HepG2 (cell line): ENCODE measurements around the gene ERMARD. TPM values are rescaled to one million over a fixed set of nuclear protein-coding genes. Genes with fewer than 3 reads are reported as not detected.

Experiments
- ARID5B ChIP-seq: IDR thresholded peaks from 2 replicates; pipeline ENCODE4 v1.4.0; 2020; ENCODE audit warnings: mild to moderate bottlenecking, missing genetic modification reagents
- CEBPB ChIP-seq: IDR thresholded peaks from 2 replicates; pipeline ENCODE4 v1.6.1; 2011; ENCODE audit warnings: low read depth, low read length, improper control_type of control experiment, borderline replicate concordance
- HCFC1 ChIP-seq: fragments of 150-350 bp; IDR thresholded peaks from 2 replicates; pipeline ENCODE4 v1.6.1; 2014; ENCODE audit warnings: low read depth, low read length
- NFRKB ChIP-seq: fragments of 450-650 bp; IDR thresholded peaks from 2 replicates; pipeline ENCODE4 v1.6.1; 2017
- RAD21 ChIP-seq: fragments of 450-650 bp; formaldehyde crosslinking; IDR thresholded peaks from 2 replicates; pipeline ENCODE4 v1.5.0; 2020; ENCODE audit warnings: mild to moderate bottlenecking
- RBFOX2 ChIP-seq: fragments of 200-400 bp; formaldehyde crosslinking; IDR thresholded peaks from 2 replicates; pipeline ENCODE4 v1.6.1; 2017; ENCODE audit warnings: low read depth, mild to moderate bottlenecking, low read length
- ZBTB26 ChIP-seq: IDR thresholded peaks from 2 replicates; pipeline ENCODE4 v1.6.1; 2016; ENCODE audit warnings: missing compliant biosample characterization, missing genetic modification reagents, borderline replicate concordance
- ZNF142 ChIP-seq: sonication (generic); formaldehyde crosslinking; IDR thresholded peaks from 2 replicates; pipeline ENCODE4 v1.4.0; 2020; ENCODE audit warnings: missing genetic modification reagents
- ZNF17 ChIP-seq: sonication (generic); formaldehyde crosslinking; IDR thresholded peaks from 2 replicates; pipeline ENCODE4 v1.5.0; 2020; ENCODE audit warnings: mild to moderate bottlenecking, missing genetic modification reagents
- ZNF296 ChIP-seq: sonication (generic); formaldehyde crosslinking; conservative IDR thresholded peaks from 2 replicates; pipeline ENCODE4 v1.5.0; 2020; ENCODE audit warnings: mild to moderate bottlenecking, missing genetic modification reagents
- ZNF430 ChIP-seq: sonication (generic); formaldehyde crosslinking; IDR thresholded peaks from 2 replicates; pipeline ENCODE4 v1.9.0; 2021; ENCODE audit warnings: mild to moderate bottlenecking, missing genetic modification reagents
- ZNF468 ChIP-seq: sonication (generic); formaldehyde crosslinking; IDR thresholded peaks from 2 replicates; pipeline ENCODE4 v1.8.0; 2022; ENCODE audit warnings: mild to moderate bottlenecking, moderate library complexity, missing genetic modification reagents
- ZNF567 ChIP-seq: sonication (generic); formaldehyde crosslinking; IDR thresholded peaks from 2 replicates; pipeline ENCODE4 v1.8.1; 2023; ENCODE audit warnings: mild to moderate bottlenecking, missing genetic modification reagents, borderline replicate concordance
- ZNF839 ChIP-seq: sonication (generic); formaldehyde crosslinking; IDR thresholded peaks from 2 replicates; pipeline ENCODE4 v1.4.0; 2020; ENCODE audit warnings: missing genetic modification reagents, mild to moderate bottlenecking, borderline replicate concordance
- ZNF850 ChIP-seq: sonication (generic); formaldehyde crosslinking; conservative IDR thresholded peaks from 2 replicates; pipeline ENCODE4 v1.9.0; 2021; ENCODE audit warnings: mild to moderate bottlenecking, missing genetic modification reagents
- polyA plus RNA-seq, 8 experiments: library from polyadenylated mRNA; depleted of rRNA in 3 of 8; stranded (reverse) in 7 of 8; unstranded in 1 of 8; fragments of >200 nt; fragmentation: Illumina TruSeq in 4 of 8; extraction: Trizol in 4 of 8; gene quantifications; 2 replicates each; pipeline versions ENCODE4 v1.2.1 to v1.2.3, GENCODE V29; 2011 to 2016; ENCODE audit warnings: low read depth in 4 of 8, missing spikeins in 1 of 8, mixed read lengths in 1 of 8; ENCODE audit not compliant: insufficient read depth in 1 of 8
- total RNA-seq, 5 experiments: library from RNA; depleted of rRNA; stranded (reverse); fragments of >200 nt; fragmentation: Illumina TruSeq; extraction: Trizol; gene quantifications; 2 replicates each; pipeline ENCODE4 v1.2.3, GENCODE V29; 2016; ENCODE audit warnings: low read depth in 1 of 5

ERMARD gene
- total and polyA plus RNA-seq, 2 of the 13 experiments (the other 11 are each of a cell fraction or from before 2014, with no cell fraction given) = 8.8 to 10.7 TPM

DNA sequence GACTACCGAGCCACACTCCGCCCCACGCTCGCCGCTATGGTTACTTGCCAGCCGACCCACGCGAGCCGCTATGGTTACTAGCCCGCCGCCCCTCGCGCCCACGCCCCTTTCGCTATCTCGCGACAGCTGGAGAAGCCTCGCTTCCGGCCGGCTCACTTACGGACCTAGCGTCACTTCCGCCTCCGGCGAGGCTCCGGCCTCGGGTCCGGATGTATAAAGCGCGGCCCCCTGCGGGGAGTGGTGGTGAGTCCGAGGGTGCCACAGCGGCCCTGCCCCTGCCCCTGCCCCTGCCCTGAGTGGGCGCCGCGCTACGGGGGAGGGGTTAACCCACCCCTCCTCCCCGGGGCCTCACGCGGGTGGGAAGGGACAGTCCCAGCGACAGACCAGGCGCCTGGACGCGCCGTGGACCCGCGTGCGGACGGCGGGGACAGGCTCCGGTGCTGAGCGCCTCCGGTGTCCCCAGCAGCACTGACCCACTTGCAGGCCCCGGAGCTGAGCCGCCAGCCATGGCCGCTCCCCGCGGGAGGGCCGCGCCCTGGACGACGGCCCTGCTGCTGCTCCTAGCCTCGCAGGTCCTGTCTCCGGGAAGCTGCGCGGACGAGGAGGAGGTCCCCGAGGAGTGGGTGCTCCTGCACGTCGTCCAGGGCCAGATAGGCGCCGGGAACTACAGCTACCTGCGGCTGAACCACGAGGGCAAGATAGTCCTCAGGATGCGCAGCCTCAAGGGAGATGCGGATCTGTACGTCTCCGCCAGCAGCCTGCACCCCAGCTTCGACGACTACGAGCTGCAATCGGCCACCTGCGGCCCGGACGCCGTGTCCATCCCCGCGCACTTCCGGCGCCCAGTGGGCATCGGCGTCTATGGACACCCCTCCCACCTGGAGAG, 49.2 kb upstream of the ERMARD start, which contains the start of the genes C6orf120 and WDR27 (continued):
- no peak; the same call in 1 of the 2 replicates for TF ChIP-seq ZNF17 (CRISPR knock-in tag)
- peak; percentile 66 for TF ChIP-seq HCFC1
- peak; percentile 43; the same call in 1 of the 2 replicates for TF ChIP-seq ZNF296 (CRISPR knock-in tag)
- peak; percentile 99 for TF ChIP-seq RBFOX2
- no peak for TF ChIP-seq CEBPB
- TF ChIP-seq ZNF850 (CRISPR knock-in tag) = no peak
- peak; percentile 88 for TF ChIP-seq ZNF468 (CRISPR knock-in tag)
- TF ChIP-seq ZNF567 (CRISPR knock-in tag) = peak; percentile 94; the same call in 1 of the 2 replicates
- peak; percentile 86; the same call in 1 of the 2 replicates for TF ChIP-seq ZNF839 (CRISPR knock-in tag)
- peak; percentile 30; the same call in 1 of the 2 replicates for TF ChIP-seq RAD21 (CRISPR knock-in tag)
- no peak for TF ChIP-seq NFRKB
- peak; percentile 53 for TF ChIP-seq ARID5B (CRISPR knock-in tag)
- peak; percentile 51; the same call in 1 of the 2 replicates for TF ChIP-seq ZBTB26 (CRISPR knock-in tag)
- TF ChIP-seq ZNF430 = peak; percentile 99
- TF ChIP-seq ZNF142 (CRISPR knock-in tag) = peak; percentile 71; the same call in 1 of the 2 replicates
